ENCODE results near the gene TPRN.
A peak's percentile ranks its signal among the peaks of the same experiment; 100 is the strongest.

The TPRN gene

DNA sequence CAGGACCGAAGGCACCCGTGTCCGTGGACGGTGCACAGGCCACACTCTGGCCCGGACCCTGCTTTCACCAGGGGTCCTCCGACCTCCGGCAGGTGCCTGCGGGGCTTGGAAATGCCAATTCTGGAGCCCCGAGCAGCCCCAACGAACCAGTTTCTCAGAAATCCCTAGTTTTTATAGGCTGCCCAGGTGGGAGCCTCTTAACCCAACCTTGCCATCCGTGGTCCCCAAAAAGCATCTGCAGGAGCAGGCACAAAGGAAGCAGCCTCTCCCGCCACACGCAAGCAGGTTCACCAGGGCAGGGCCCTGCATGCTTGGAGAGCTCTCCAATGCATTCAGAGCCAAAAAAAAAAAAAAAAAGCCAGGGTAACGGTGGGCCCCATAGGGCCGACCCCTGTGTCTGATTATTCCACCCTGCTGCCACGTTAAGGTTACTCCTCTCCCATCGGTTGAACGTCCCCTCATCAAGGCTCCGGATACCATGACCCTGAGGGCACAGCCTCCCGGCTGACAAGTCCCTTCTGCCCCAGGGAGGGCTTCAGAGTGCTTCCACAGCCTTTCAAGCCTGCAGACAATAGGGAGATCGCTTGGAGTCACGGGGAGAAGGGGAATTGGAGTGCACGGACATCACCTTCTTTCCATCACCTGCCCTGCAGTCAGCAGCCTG is 796 bp upstream of the TPRN start:
- no peak for DNase-seq (ENCODE audit: low spot score)
- ChIA-PET POLR2A (ENCODE audit: low non-redundant PET) (interaction anchor here (0.6 to 0.9 kb wide), 4 partner anchors 21 to 86 kb away, joined by 3 read pairs; partner anchors contain the start of gene RNF208), CTCF (interaction anchor here (0.6 to 2.6 kb wide), 7 partner anchors 26 to 939 kb away, joined by 3 to 10 read pairs (median 3); partner anchors contain the start of gene RNF224)
- TF ChIP-seq, protein P1, sequence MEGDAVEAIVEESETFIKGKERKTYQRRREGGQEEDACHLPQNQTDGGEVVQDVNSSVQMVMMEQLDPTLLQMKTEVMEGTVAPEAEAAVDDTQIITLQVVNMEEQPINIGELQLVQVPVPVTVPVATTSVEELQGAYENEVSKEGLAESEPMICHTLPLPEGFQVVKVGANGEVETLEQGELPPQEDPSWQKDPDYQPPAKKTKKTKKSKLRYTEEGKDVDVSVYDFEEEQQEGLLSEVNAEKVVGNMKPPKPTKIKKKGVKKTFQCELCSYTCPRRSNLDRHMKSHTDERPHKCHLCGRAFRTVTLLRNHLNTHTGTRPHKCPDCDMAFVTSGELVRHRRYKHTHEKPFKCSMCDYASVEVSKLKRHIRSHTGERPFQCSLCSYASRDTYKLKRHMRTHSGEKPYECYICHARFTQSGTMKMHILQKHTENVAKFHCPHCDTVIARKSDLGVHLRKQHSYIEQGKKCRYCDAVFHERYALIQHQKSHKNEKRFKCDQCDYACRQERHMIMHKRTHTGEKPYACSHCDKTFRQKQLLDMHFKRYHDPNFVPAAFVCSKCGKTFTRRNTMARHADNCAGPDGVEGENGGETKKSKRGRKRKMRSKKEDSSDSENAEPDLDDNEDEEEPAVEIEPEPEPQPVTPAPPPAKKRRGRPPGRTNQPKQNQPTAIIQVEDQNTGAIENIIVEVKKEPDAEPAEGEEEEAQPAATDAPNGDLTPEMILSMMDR (conservative IDR thresholded peaks at IDR 0.05; ENCODE audit: low read depth), result no peak
- H3K27ac ChIP-seq, result peak overlapping the region; percentile 99

DNA sequence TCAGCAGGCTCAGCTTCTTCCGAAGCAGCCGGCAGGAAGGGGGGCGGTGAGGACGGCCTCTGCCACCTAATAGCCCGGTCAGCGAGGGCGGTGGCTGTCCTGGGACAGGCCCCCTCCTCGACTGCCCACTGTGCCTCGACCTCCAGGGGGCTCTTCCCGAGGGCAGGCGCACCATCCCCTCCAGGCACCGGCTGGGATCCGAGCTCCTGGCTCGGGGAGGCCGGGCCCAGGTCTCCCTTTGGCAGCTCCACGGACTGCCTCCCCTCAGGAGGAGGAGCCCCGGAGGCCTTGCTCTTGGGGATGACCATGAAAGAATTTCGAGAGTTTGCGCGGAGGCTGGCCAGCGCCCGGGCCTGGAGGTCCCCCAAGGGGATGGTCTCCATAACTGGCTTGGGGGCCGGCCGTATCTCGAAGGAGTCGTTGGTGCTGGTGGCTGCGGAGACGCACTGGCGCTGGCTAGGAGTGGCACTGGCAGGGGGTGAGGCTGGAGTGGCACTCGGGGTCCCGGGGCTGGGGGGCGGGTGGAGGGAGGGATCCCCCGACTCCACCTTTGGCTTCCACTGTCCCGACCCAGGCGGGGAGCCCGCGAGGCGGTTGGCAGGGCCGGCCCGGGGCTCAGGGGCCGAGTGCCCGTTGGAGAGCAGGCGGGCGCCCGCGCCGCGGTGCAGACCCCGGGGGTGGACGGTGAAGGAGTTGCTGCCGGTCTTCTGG is 975 bp downstream of the TPRN start:
- ChIA-PET CTCF (interaction anchor here (0.5 to 2.5 kb wide), 7 partner anchors 10 to 127 kb away, joined by 3 to 14 read pairs (median 4); partner anchors contain the start of genes ANAPC2 and SSNA1), POLR2A (ENCODE audit: low non-redundant PET) (interaction anchor here (2.1 kb wide), 1 partner anchor 11 kb away, joined by 17 read pairs; the partner anchor contains the start of genes ANAPC2 and SSNA1)
- DNase-seq (ENCODE audit: low spot score), result no peak
- TF ChIP-seq, protein P1 (conservative IDR thresholded peaks at IDR 0.05; ENCODE audit: low read depth), result no peak
- peak overlapping the region; percentile 99 for H3K27ac ChIP-seq

DNA sequence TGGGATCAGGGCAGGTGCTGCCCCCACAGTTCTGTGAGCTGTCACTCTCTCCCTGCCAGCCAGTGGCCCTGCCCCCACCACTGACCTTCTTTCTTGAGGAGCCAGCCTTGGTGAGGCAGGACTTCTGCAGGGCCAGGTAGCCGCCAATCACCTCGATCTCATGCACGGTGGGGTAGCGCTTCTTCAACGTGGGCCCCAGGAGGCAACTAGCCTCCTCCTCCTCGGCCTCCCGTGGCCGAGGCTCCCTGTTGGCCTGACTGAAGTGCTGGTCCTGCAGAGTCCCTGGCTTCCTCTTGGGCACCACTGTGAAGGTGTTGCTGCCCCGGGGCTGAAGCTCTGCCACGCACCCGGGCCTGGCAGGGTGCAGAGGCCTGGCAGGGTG is 1.6 kb downstream of the TPRN start:
- POLR2A ChIA-PET (ENCODE audit: low non-redundant PET), result interaction anchor here (2.1 kb wide), 1 partner anchor 10 kb away, joined by 17 read pairs; the partner anchor contains the start of genes ANAPC2 and SSNA1
- DNase-seq (ENCODE audit: low spot score), result no peak
- CTCF ChIA-PET, result interaction anchor here (0.5 to 2.5 kb wide), 9 partner anchors 10 to 126 kb away, joined by 3 to 14 read pairs (median 4); partner anchors contain the start of genes ANAPC2 and SSNA1
- peak overlapping the region; percentile 99 for H3K27ac ChIP-seq
- TF ChIP-seq, protein P1 (conservative IDR thresholded peaks at IDR 0.05; ENCODE audit: low read depth), result no peak

DNA sequence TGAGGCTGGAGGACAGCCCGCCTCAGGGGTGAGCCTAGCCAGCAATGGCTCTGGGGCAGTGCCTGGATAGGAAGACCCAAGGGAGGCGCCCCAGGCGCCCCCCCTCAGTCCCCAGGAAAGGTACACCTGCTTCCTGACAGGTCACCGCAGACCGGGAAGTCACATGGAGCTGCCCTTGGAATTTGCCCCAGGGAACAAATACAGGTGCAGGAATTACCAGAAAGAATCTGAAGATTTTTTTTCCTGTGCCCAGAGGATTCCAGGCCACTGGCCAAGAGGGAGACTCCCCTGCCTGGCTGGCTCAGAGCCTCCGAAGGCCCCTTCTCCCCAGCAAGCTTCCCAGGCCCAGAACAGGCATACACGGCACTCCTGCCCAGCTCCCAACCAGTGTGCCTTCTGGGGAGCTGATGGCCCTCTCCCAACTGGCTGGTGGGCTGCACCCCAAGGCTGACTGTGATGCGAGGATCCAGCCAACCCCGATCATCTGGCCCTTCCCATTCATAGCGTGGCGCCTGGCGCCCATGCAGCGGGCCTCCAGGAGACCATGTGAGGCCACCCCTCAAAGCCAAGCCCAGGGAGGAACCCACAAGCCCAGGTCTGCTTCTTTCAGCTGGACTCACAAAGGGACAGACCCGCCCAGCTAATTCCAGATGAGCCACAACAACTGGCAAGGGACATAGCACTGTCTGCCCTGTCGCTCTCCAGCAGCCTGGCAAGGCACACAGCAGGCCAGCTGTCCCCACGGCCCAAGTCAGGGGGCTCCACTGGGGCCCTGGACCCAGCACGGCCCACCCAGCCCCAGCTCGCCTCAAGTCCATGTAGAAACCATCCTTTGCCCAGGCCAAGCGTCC is 2.3 kb downstream of the TPRN start:
- H3K27ac ChIP-seq, result peak overlapping the region; percentile 99

DNA sequence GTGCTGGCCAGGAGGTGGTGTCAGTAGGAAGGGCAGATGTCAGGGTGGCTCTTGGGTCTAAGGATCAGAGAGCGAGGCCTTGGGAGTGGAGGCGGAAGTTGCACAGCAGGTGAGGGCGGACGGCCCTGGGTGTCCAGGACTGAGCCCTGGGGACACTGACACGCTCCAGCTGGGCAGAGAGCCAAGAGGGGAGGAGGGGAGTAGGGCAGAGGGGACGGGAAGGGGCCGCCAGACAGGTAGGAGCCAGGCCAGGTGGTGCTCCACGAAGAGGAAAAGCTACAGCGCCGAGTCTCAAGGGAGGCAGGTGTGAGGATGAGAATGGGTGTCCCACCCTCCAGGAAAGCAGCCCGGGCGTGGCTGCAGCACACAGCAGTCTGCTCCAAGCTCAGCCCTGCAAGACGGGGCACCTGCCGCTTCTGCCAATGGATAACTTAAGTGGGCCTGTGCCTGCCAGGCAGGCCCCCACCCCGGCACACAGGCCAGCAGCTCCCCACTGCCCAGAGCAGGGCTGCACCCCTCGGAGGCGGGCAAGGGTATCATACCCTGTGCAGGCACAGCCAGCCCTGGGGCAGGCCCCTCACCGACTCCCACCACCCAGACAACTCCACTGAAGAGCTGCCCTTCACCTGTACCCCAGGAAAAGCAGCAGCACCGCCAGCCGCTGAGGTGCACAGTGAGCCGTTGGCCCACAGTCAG is 4.9 kb downstream of the TPRN start:
- ChIA-PET POLR2A (ENCODE audit: low non-redundant PET) (interaction anchor here (1.0 to 1.3 kb wide), 2 partner anchors 27 to 106 kb away, joined by 3 read pairs; partner anchors contain the start of gene RNF208), CTCF (interaction anchor here (0.7 to 1.2 kb wide), 6 partner anchors 13 to 91 kb away, joined by 3 to 8 read pairs (median 4); no protein-coding TSS in a partner anchor)
- peak overlapping the region; percentile 99 for H3K27ac ChIP-seq
- DNase-seq (ENCODE audit: low spot score), result no peak
- TF ChIP-seq, protein P1 (conservative IDR thresholded peaks at IDR 0.05; ENCODE audit: low read depth), result no peak

More for the DNA sequence above, 2.3 kb downstream of the TPRN start:
- TF ChIP-seq, protein P1 (conservative IDR thresholded peaks at IDR 0.05; ENCODE audit: low read depth), result no peak
- ChIA-PET POLR2A (ENCODE audit: low non-redundant PET) (interaction anchor here (0.6 to 2.1 kb wide), 3 partner anchors 9 to 26 kb away, joined by 3 to 17 read pairs (median 4); partner anchors contain the start of genes ANAPC2 and SSNA1), CTCF (interaction anchor here (0.7 to 2.5 kb wide), 10 partner anchors 9 to 435 kb away, joined by 3 to 14 read pairs (median 4); partner anchors contain the start of genes ANAPC2, RNF224 and SSNA1)
- DNase-seq (ENCODE audit: low spot score), result peak; percentile 59
